ENCODE data around the gene CLK2. TPM values are rescaled to one million over a fixed set of nuclear protein-coding genes. Genes with fewer than 3 reads are reported as not detected.
A peak's percentile ranks its signal among the peaks of the same experiment; 100 is the strongest.

The CLK2 gene
- total and polyA plus RNA-seq, 2 donors (not counting 3 experiments of a cell fraction or from before 2014, with no cell fraction given) = 69.1 to 80.9 TPM

DNA sequence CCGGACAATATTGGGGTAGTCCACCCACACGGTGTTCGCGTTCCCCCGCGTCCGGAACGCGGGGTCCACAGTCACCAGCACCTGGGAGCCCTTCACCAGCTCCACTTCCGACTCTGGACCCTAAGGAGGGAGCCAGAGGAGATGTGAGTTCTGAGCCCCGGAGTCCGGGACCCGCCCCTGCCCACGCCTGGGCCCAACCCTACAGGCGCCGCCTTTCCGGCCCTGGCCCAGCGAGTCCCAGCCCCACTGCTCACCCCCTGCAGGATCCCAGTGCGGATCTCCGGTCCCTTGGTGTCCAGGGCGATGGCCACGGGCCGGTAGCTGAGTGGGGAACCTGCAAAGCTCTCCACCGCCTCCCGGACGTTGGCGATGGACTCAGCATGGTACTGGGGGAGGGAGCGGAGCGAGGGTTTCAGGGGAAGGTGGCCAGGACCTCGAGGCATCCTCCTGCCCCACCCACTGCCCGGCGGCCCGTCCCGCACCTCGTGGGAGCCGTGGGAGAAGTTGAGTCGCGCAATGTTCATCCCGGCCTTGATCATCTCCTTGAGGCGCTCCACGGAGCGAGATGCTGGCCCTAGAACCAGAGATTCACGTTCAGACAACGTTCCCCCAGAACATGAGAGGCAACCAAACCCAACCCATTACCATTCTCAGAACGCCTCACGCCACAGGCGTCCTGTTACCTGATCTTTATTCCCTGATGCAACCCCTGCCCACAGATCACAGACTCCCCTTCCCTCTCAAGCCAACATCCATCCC is 22.1 kb upstream of the CLK2 start:
- Histone ChIP-seq H3K9me3 (replicated peaks; ENCODE audit: control insufficient read depth, insufficient read depth, low read length) (no peaks in the 10 kb centered on the region), H3K4me3 (replicated peaks in 1 of 3; ENCODE audit: insufficient read depth in 1 of 3, low read depth in 1 of 3, low read length in 3 of 3) (no peak overlapping the region), H3K27ac (ENCODE audit: insufficient read depth, low read depth, low read length) (no peak overlapping the region), H2AFZ (ENCODE audit: low read depth, low read length) (no peak overlapping the region), H3K36me3 (ENCODE audit: control insufficient read depth in 2 of 2, extremely low read depth in 1 of 2, insufficient read depth in 2 of 2, low read length in 2 of 2) (no peaks in the 10 kb centered on the region), H3K4me1 (ENCODE audit: control insufficient read depth, extremely low read depth, insufficient read depth, low read length) (no peaks in the 10 kb centered on the region), H3K79me2 (ENCODE audit: control insufficient read depth, insufficient read depth, low read length) (no peaks in the 10 kb centered on the region), H3K27me3 (ENCODE audit: control insufficient read depth in 2 of 2, insufficient read depth in 2 of 2, low read length in 2 of 2) (peaks cover 36 to 40% of the 10 kb centered on the region in 2 experiments), H3K9ac (replicated peaks; ENCODE audit: extremely low read depth, insufficient read depth, low read length) (no peak overlapping the region), H4K20me1 (replicated peaks; ENCODE audit: control insufficient read depth, extremely low read depth, insufficient read depth, low read length) (no peaks in the 10 kb centered on the region), H3K9me1 (replicated peaks; ENCODE audit: control insufficient read depth, extremely low read depth, insufficient read depth, low read length) (no peaks in the 10 kb centered on the region), H3K4me2 (ENCODE audit: insufficient read depth, low read length) (no peak overlapping the region)
- intact Hi-C loops (cut with micrococcal nuclease) (no loop called here), dilution Hi-C loops (cut with MboI; ENCODE audit: extremely low pct_ligation_motif_present, low sequenced_read_pairs) (no loop called here)
- FAIRE-seq (no peak), DNase-seq (ENCODE audit: low read depth, low spot score) (no peak)
- ChIA-PET CTCF (interaction anchor here (1.2 kb wide), 1 partner anchor 9 kb away, joined by 3 read pairs; no protein-coding TSS in a partner anchor), POLR2A (no interaction called here)
- no TSS peak for BruUV-seq (replicated peaks)
- TF ChIP-seq EZH2 (IDR thresholded peaks at IDR 0.05; ENCODE audit: borderline replicate concordance, low read depth, low read length, severe bottlenecking) (peak; percentile 91), FOS (IDR thresholded peaks at IDR 0.05; ENCODE audit: borderline replicate concordance, insufficient read depth, low read length) (no peak)

DNA sequence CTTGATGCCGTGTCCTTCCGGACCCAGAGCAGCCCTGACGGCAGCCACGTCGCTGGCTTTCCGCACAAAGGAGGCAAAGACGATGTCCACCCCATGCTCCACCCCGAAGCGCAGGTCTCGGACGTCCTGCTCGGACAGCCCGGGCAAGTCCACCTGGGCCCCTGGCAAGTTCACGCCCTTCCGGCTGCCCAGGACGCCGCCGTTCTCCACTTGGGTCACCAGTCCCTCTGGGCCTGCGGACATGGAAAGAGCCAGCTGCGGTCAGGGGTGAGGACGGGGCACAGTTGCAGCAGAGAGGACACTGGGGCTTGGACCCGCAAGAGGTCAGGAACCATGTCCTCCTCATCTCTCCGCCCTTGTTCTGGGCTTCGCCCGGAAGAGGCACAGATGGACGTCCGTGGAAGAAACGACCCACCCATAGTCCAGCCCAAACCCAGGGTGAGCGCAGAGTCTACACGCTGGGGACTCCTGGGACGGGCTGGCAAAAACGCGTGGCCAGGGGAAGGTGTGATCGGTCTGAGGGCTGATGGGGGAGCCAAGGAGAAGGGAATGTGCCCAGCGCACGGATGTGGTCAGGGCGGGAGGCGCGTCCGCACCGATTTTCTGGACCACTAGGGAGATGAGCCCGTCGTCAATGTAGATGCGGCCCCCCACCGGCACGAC is 21.3 kb upstream of the CLK2 start:
- no peak overlapping the region for H3K27ac ChIP-seq (ENCODE audit: insufficient read depth, low read depth, low read length)
- intact Hi-C loops (cut with micrococcal nuclease) = no loop called here
- no peak for DNase-seq (ENCODE audit: low read depth, low spot score)
- H3K9me1 ChIP-seq (replicated peaks; ENCODE audit: control insufficient read depth, extremely low read depth, insufficient read depth, low read length) = no peaks in the 10 kb centered on the region
- no peak overlapping the region for H3K4me2 ChIP-seq (ENCODE audit: insufficient read depth, low read length)
- H3K9me3 ChIP-seq (replicated peaks; ENCODE audit: control insufficient read depth, insufficient read depth, low read length) = no peaks in the 10 kb centered on the region
- BruUV-seq (replicated peaks) = no TSS peak
- H3K36me3 ChIP-seq (ENCODE audit: control insufficient read depth in 2 of 2, extremely low read depth in 1 of 2, insufficient read depth in 2 of 2, low read length in 2 of 2) = no peaks in the 10 kb centered on the region
- ChIA-PET POLR2A (no interaction called here), CTCF (interaction anchor here (1.2 kb wide), 1 partner anchor 9 kb away, joined by 3 read pairs; no protein-coding TSS in a partner anchor)
- no peaks in the 10 kb centered on the region for H3K79me2 ChIP-seq (ENCODE audit: control insufficient read depth, insufficient read depth, low read length)
- no peaks in the 10 kb centered on the region for H4K20me1 ChIP-seq (replicated peaks; ENCODE audit: control insufficient read depth, extremely low read depth, insufficient read depth, low read length)
- FAIRE-seq = no peak
- no peak for TF ChIP-seq POLR2A (IDR thresholded peaks at IDR 0.05; ENCODE audit: low read depth, low read length)
- TF ChIP-seq MYC (IDR thresholded peaks at IDR 0.05; ENCODE audit: low read depth, low read length) = no peak
- peak; percentile 88 for TF ChIP-seq EZH2 (IDR thresholded peaks at IDR 0.05; ENCODE audit: borderline replicate concordance, low read depth, low read length, severe bottlenecking)
- H3K9ac ChIP-seq (replicated peaks; ENCODE audit: extremely low read depth, insufficient read depth, low read length) = no peak overlapping the region
- no peaks in the 10 kb centered on the region for H3K4me1 ChIP-seq (ENCODE audit: control insufficient read depth, extremely low read depth, insufficient read depth, low read length)
- dilution Hi-C loops (cut with MboI; ENCODE audit: extremely low pct_ligation_motif_present, low sequenced_read_pairs) = no loop called here
- peaks cover 37 to 40% of the 10 kb centered on the region in 2 experiments for H3K27me3 ChIP-seq (ENCODE audit: control insufficient read depth in 2 of 2, insufficient read depth in 2 of 2, low read length in 2 of 2)
- H3K4me3 ChIP-seq (replicated peaks in 1 of 3; ENCODE audit: insufficient read depth in 1 of 3, low read depth in 1 of 3, low read length in 3 of 3) = no peak overlapping the region
- no peak overlapping the region for H2AFZ ChIP-seq (ENCODE audit: low read depth, low read length)

Data from endothelial cell of umbilical vein (primary cell).